SK-N-SH (cell line): Measurements from ENCODE around the gene GREM2.

ENCODE experiments used
- CTCF ChIP-seq: fragments of 200-600 bp; sonication (generic); IDR thresholded peaks from 2 replicates; pipeline ENCODE4 v1.6.1; 2017; ENCODE audit warnings: antibody characterized with exemption, mild to moderate bottlenecking, moderate library complexity
- EZH2phosphoT487 ChIP-seq: fragments of 200-600 bp; sonication (generic); IDR thresholded peaks from 2 replicates; pipeline ENCODE4 v1.6.1; 2017; ENCODE audit warnings: low read depth, mixed run types, mild to moderate bottlenecking, antibody characterized with exemption, moderate library complexity, borderline replicate concordance
- FOXJ3 ChIP-seq: sonication (generic); formaldehyde crosslinking; IDR thresholded peaks from 2 replicates; pipeline ENCODE4 v1.5.1; 2020; ENCODE audit warnings: mild to moderate bottlenecking, missing genetic modification reagents
- MAX ChIP-seq: IDR thresholded peaks from 2 replicates; pipeline ENCODE4 v1.4.0; 2012; ENCODE audit warnings: low read depth
- RAD21 ChIP-seq: IDR thresholded peaks from 2 replicates; pipeline ENCODE4 v1.6.1; 2012; ENCODE audit warnings: mild to moderate bottlenecking, low read length
- RCOR1 ChIP-seq: fragments of 150-350 bp; IDR thresholded peaks from 2 replicates; pipeline ENCODE4 v1.6.1; 2017; ENCODE audit warnings: antibody characterized with exemption, low read length
- TAF1 ChIP-seq: IDR thresholded peaks from 2 replicates; pipeline ENCODE4 v1.6.1; 2012; ENCODE audit warnings: low read depth, mild to moderate bottlenecking, low read length, moderate library complexity, borderline replicate concordance
- TEAD4 ChIP-seq: IDR thresholded peaks from 2 replicates; pipeline ENCODE4 v1.4.0; 2012; ENCODE audit warnings: mild to moderate bottlenecking, borderline replicate concordance; ENCODE audit not compliant: insufficient read depth
- ZBTB33 ChIP-seq: IDR thresholded peaks from 2 replicates; pipeline ENCODE4 v1.4.0; 2012; ENCODE audit warnings: low read depth, borderline replicate concordance
- TF ChIP-seq, protein P1 (sequence below): fragments of 150-350 bp; IDR thresholded peaks from 2 replicates; pipeline ENCODE4 v1.6.1; 2016; ENCODE audit warnings: mild to moderate bottlenecking, low read depth, low read length

DNA sequence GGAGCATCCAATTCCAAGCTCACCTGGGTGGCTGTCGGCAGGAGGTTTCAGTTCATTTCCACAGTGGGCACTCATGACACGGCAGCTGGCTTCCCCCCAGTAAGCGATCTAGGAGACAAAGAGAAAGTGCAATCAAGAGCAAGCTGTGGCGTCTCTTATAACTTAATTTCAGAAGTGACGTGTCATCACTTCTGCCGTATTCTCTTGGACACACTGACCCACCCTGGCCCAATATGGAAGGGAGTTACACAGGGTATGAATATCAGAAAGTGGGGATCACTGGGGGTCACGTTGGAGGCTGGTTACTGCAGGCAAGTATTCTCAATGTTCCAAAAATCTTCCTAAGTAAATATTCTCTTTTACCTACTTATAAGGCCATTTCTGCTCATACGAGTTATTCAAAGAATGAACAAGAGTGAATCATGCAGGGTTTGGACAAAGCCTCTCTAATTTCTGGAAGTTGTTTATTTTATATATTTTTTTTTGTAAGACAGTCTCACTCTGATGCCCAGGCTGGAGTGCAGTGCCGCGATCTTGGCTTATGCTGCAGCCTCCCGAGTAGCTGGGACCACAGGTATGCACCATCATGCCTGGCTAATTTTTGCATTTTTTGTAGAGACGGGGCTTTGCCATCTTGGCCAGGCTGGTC, 46.5 kb upstream of the GREM2 start:
- no peak for TF ChIP-seq TAF1
- TF ChIP-seq CTCF: no peak
- TF ChIP-seq ZBTB33: no peak
- TF ChIP-seq FOXJ3: no peak
- TF ChIP-seq, protein P1, sequence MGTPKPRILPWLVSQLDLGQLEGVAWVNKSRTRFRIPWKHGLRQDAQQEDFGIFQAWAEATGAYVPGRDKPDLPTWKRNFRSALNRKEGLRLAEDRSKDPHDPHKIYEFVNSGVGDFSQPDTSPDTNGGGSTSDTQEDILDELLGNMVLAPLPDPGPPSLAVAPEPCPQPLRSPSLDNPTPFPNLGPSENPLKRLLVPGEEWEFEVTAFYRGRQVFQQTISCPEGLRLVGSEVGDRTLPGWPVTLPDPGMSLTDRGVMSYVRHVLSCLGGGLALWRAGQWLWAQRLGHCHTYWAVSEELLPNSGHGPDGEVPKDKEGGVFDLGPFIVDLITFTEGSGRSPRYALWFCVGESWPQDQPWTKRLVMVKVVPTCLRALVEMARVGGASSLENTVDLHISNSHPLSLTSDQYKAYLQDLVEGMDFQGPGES: no peak
- no peak for TF ChIP-seq TEAD4
- no peak for TF ChIP-seq RAD21
- TF ChIP-seq RCOR1: no peak
- no peak for TF ChIP-seq EZH2phosphoT487
- TF ChIP-seq MAX: no peak
